B cell (primary cell): ENCODE data around the gene BTNL2. TPM values are rescaled to one million over a fixed set of nuclear protein-coding genes. Genes with fewer than 3 reads are reported as not detected.
"Not testable (repeated sequence)": the region's sequence is repeated elsewhere in the genome, so short reads cannot be mapped to it uniquely, and the experiment has no call there.

Source experiments
- ATAC-seq: fragments of 200-7000 bp; cut with Tn5 transposase; one replicate; pipeline ENCODE4 v1.10.0; 2021; ENCODE audit warnings: low read depth, mild to moderate bottlenecking, moderate number of reproducible peaks, moderate library complexity
- CTCF ChIA-PET: fragments of 350-600 bp; sonication (Branson Sonifier 250); formaldehyde crosslinking; loops from one replicate; lab custom pipeline; 2021; ENCODE audit warnings: antibody characterized with exemption, inconsistent platforms; lab: Charles Lee
- POLR2A ChIA-PET: fragments of 350-600 bp; sonication (Branson Sonifier 250); formaldehyde crosslinking; loops from one replicate; lab custom pipeline; 2021; ENCODE audit warnings: antibody characterized with exemption; lab: Charles Lee
- DNase-seq: peaks from one replicate; pipeline ENCODE4 v3.0.0; 2013
- H2AFZ ChIP-seq: 2 replicates; pipeline ENCODE4 v1.6.1; 2012; ENCODE audit warnings: mild to moderate bottlenecking, low read depth, low read length; ENCODE audit not compliant: insufficient read depth, poor library complexity, severe bottlenecking
- H3K27ac ChIP-seq, 2 donors: 1 replicate in 1 of 2; 2 replicates in 1 of 2; pipeline ENCODE4 v1.5.1; 2012 to 2013; ENCODE audit warnings: low read length in 2 of 2, mild to moderate bottlenecking in 2 of 2, moderate library complexity in 1 of 2
- H3K27me3 ChIP-seq, 4 experiments: fragments of 200-600 bp in 1 of 4; sonication (generic) in 1 of 4; replicated peaks in 1 of 4; 1 replicate in 2 of 4; 2 replicates in 2 of 4; pipeline versions ENCODE4 v1.6.1 to v1.7.0; 2013 to 2016; ENCODE audit warnings: low read length in 3 of 4, mild to moderate bottlenecking in 2 of 4, mixed read lengths in 1 of 4, moderate library complexity in 1 of 4; ENCODE audit not compliant: insufficient read depth in 4 of 4, control insufficient read depth in 3 of 4; ENCODE audit errors: control extremely low read depth in 1 of 4
- H3K36me3 ChIP-seq, 2 experiments: replicated peaks in 1 of 2; 1 replicate in 1 of 2; 2 replicates in 1 of 2; pipeline versions ENCODE4 v1.6.1 to v1.7.1; 2013; ENCODE audit warnings: low read length in 1 of 2; ENCODE audit not compliant: insufficient read depth in 2 of 2, control insufficient read depth in 1 of 2; ENCODE audit errors: control extremely low read depth in 1 of 2, extremely low read depth in 1 of 2
- H3K4me1 ChIP-seq, 2 donors: fragments of 200-600 bp in 1 of 2; sonication (generic) in 1 of 2; 1 replicate in 1 of 2; 2 replicates in 1 of 2; pipeline versions ENCODE4 v1.5.1 to v1.6.1; 2013 to 2017; ENCODE audit warnings: low read length in 2 of 2; ENCODE audit not compliant: control insufficient read depth in 2 of 2, insufficient read depth in 2 of 2
- H3K4me2 ChIP-seq: replicated peaks from 2 replicates; pipeline ENCODE3; 2012; ENCODE audit warnings: mild to moderate bottlenecking, low read depth, low read length; ENCODE audit not compliant: poor library complexity, severe bottlenecking
- H3K4me3 ChIP-seq, 5 experiments: fragments of 200-600 bp in 1 of 5; sonication (generic) in 1 of 5; 1 replicate in 3 of 5; 2 replicates in 2 of 5; pipeline versions ENCODE4 v1.5.1 to v1.7.0; 2011 to 2016; ENCODE audit warnings: low read length in 4 of 5, mild to moderate bottlenecking in 4 of 5, low read depth in 2 of 5, control low read depth in 1 of 5, moderate library complexity in 1 of 5; ENCODE audit not compliant: insufficient read depth in 1 of 5; ENCODE audit errors: control extremely low read depth in 1 of 5, extremely low read depth in 1 of 5
- H3K79me2 ChIP-seq: fragments of 200-600 bp; sonication (generic); one replicate; pipeline ENCODE4 v1.6.0; 2016; ENCODE audit warnings: low read length; ENCODE audit not compliant: control insufficient read depth, insufficient read depth
- H3K9ac ChIP-seq: fragments of 200-600 bp; sonication (generic); 2 replicates; pipeline ENCODE4 v1.6.1; 2017; ENCODE audit warnings: mild to moderate bottlenecking, low read length, moderate library complexity
- H3K9me3 ChIP-seq, 3 donors: one replicate each; pipeline versions ENCODE4 v1.6.1 to v1.7.1; 2013; ENCODE audit warnings: low read length in 2 of 3; ENCODE audit not compliant: control insufficient read depth in 2 of 3, insufficient read depth in 1 of 3; ENCODE audit errors: control extremely low read depth in 1 of 3
- H4K20me1 ChIP-seq: 2 replicates; pipeline ENCODE4 v1.6.0; 2012; ENCODE audit warnings: mild to moderate bottlenecking, low read length; ENCODE audit not compliant: insufficient read depth, control insufficient read depth, poor library complexity, severe bottlenecking
- H3K27ac Mint-ChIP-seq: one replicate; pipeline ENCODE4 v1.8.0; 2021; ENCODE audit warnings: mixed read lengths
- H3K27me3 Mint-ChIP-seq: one replicate; pipeline ENCODE4 v1.8.0; 2021; ENCODE audit warnings: mixed read lengths
- H3K4me1 Mint-ChIP-seq: one replicate; pipeline ENCODE4 v1.8.0; 2021; ENCODE audit warnings: mixed read lengths
- H3K4me3 Mint-ChIP-seq: one replicate; pipeline ENCODE4 v1.8.0; 2021; ENCODE audit warnings: mixed read lengths
- H3K9me3 Mint-ChIP-seq: one replicate; pipeline ENCODE4 v1.8.0; 2022; ENCODE audit warnings: mixed read lengths; ENCODE audit not compliant: insufficient read depth
- EZH2 ChIP-seq: IDR thresholded peaks from 2 replicates; pipeline ENCODE4 v1.6.1; 2012; ENCODE audit warnings: borderline replicate concordance, low read depth, mild to moderate bottlenecking, moderate library complexity, low read length; ENCODE audit not compliant: insufficient read depth, poor library complexity, severe bottlenecking
- WGBS: methylation state at CpG from one replicate; pipeline ENCODE4 v1.1.5; 2013; ENCODE audit warnings: missing lambda C conversion rate; ENCODE audit not compliant: insufficient coverage; 5-methylcytosine and 5-hydroxymethylcytosine counted together
- intact Hi-C: fragments of 100-400 bp; cut with micrococcal nuclease; formaldehyde crosslinking; loops from one replicate; pipeline ENCODE4 v1.10.0; 2022
- polyA plus RNA-seq: library from polyadenylated mRNA; depleted of rRNA; stranded (reverse); fragments of >200 nt; gene quantifications from 2 replicates; pipeline ENCODE4 v1.2.3, GENCODE V29; 2012
- total RNA-seq, 2 donors: library from RNA; stranded (reverse); fragments of 120-200 nt in 1 of 2; gene quantifications; 1 replicate in 1 of 2; 2 replicates in 1 of 2; pipeline versions ENCODE4 v1.2.3 to v1.2.4, GENCODE V29; 2013 to 2022
- TF ChIP-seq, protein P1 (sequence below): fragments of 200-600 bp; IDR thresholded peaks from one replicate; pipeline ENCODE4 v1.8.0; 2022; ENCODE audit warnings: antibody characterized with exemption, mild to moderate bottlenecking

The BTNL2 gene
- total and polyA plus RNA-seq, 2 donors (not counting 1 experiment from before 2014, with no cell fraction given), result not detected

DNA sequence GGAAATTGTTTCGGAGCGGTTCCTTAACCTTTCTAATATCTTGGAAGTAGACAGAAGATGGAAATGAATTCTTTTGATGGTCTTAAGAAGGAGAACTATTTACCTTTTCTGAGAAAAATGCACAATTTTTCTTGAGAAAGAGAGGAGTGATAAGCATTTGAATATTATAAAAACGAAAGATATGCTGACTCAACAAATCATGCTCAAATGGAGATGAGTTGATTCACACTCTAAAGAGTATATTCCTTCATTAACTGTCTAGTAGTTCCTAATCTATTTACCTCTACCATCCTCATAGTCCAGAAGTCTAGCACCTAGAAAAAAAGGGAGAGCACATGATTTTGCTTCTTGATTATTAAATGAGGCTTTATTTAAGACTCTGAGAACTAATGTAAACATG lies 39.3 kb downstream of the BTNL2 start:
- H3K4me1 Mint-ChIP-seq, result no peaks in the 10 kb centered on the region

DNA sequence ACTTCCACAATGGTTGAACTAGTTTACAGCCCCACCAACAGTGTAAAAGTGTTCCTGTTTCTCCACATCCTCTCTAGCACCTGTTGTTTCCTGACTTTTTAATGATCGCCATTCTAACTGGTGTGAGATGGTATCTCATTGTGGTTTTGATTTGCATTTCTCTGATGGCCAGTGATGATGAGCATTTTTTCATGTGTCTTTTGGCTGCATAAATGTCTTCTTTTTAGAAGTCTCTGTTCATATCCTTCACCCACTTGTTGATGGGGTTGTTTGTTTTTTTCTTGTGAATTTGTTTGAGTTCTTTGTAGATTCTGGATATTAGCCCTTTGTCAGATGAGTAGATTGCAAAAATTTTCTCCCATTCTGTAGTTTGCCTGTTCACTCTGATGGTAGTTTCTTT lies 47.8 kb downstream of the BTNL2 start:
- H3K36me3 ChIP-seq, H3K79me2 ChIP-seq, H3K4me3 ChIP-seq, H2AFZ ChIP-seq, H3K27ac ChIP-seq, H3K9ac ChIP-seq, H3K4me3 Mint-ChIP-seq, H3K27me3 Mint-ChIP-seq, H3K9me3 Mint-ChIP-seq, intact Hi-C loops, H3K27ac Mint-ChIP-seq, H3K9me3 ChIP-seq, H3K4me1 ChIP-seq, POLR2A ChIA-PET, H3K4me2 ChIP-seq, ATAC-seq, CTCF ChIA-PET, H4K20me1 ChIP-seq, DNase-seq, H3K27me3 ChIP-seq: not testable (repeated sequence)
- WGBS, result no CpG with 5 or more reads among the region's 1 CpG
- H3K4me1 Mint-ChIP-seq, result peaks cover 16% of the 10 kb centered on the region

More for the DNA sequence above, 39.3 kb downstream of the BTNL2 start:
- Histone ChIP-seq H3K4me2 (no peak overlapping the region), H3K4me1 (no peaks in the 10 kb centered on the region), H3K4me3 (no peak overlapping the region), H3K79me2 (no peaks in the 10 kb centered on the region), H3K27me3 (no peaks in the 10 kb centered on the region), H2AFZ (no peak overlapping the region), H3K9ac (no peak overlapping the region), H3K27ac (no peak overlapping the region), H4K20me1 (no peaks in the 10 kb centered on the region), H3K36me3 (no peaks in the 10 kb centered on the region), H3K9me3 (no peaks in the 10 kb centered on the region)
- Mint-ChIP-seq H3K9me3 (no peaks in the 10 kb centered on the region), H3K4me3 (no peak overlapping the region), H3K27ac (no peak overlapping the region), H3K27me3 (no peaks in the 10 kb centered on the region)
- intact Hi-C loops, result loop anchor here (2.0 kb wide), 1 partner anchor 17 kb away; no protein-coding TSS in a partner anchor
- WGBS, result no CpG with 5 or more reads among the region's 3 CpGs
- no peak for ATAC-seq
- no peak for DNase-seq
- ChIA-PET POLR2A (interaction anchor here (0.7 kb wide), 1 partner anchor 15 kb away, joined by 3 read pairs; no protein-coding TSS in a partner anchor), CTCF (no interaction called here)
- TF ChIP-seq EZH2, result no peak
- TF ChIP-seq, protein P1, sequence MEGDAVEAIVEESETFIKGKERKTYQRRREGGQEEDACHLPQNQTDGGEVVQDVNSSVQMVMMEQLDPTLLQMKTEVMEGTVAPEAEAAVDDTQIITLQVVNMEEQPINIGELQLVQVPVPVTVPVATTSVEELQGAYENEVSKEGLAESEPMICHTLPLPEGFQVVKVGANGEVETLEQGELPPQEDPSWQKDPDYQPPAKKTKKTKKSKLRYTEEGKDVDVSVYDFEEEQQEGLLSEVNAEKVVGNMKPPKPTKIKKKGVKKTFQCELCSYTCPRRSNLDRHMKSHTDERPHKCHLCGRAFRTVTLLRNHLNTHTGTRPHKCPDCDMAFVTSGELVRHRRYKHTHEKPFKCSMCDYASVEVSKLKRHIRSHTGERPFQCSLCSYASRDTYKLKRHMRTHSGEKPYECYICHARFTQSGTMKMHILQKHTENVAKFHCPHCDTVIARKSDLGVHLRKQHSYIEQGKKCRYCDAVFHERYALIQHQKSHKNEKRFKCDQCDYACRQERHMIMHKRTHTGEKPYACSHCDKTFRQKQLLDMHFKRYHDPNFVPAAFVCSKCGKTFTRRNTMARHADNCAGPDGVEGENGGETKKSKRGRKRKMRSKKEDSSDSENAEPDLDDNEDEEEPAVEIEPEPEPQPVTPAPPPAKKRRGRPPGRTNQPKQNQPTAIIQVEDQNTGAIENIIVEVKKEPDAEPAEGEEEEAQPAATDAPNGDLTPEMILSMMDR, result no peak

DNA sequence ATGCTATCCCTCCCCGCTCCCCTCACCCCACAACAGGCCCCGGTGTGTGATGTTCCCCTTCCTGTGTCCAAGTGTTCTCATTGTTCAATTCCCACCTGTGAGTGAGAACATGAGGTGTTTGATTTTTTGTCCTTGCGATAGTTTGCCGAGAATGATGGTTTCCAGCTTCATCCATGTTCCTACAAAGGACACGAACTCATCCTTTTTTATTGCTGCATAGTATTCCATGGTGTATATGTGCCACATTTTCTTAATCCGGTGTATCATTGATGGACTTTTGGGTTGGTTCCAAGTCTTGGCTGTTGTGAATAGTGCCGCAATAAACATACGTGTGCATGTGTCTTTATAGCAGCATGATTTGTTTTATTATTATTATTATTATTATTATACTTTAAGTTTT lies 48.4 kb downstream of the BTNL2 start:
- H3K4me1 Mint-ChIP-seq, result peaks cover 16% of the 10 kb centered on the region
- intact Hi-C loops, H4K20me1 ChIP-seq, H3K27me3 Mint-ChIP-seq, H3K9me3 ChIP-seq, H3K9me3 Mint-ChIP-seq, ATAC-seq, H3K27me3 ChIP-seq, POLR2A ChIA-PET, H3K4me1 ChIP-seq, H3K36me3 ChIP-seq, DNase-seq, H3K4me3 Mint-ChIP-seq, H3K4me3 ChIP-seq, H3K27ac ChIP-seq, H3K79me2 ChIP-seq, CTCF ChIA-PET, H3K4me2 ChIP-seq, H3K9ac ChIP-seq, H2AFZ ChIP-seq, H3K27ac Mint-ChIP-seq: not testable (repeated sequence)
- no CpG with 5 or more reads among the region's 8 CpGs for WGBS
